GM13976 (cell line): ENCODE measurements around the gene SELE.
"Not testable (repeated sequence)": the region's sequence is repeated elsewhere in the genome, so short reads cannot be mapped to it uniquely, and the experiment has no call there.

ENCODE experiments used
- DNase-seq: peaks from one replicate; pipeline ENCODE4 v3.0.0; 2012; ENCODE audit warnings: low spot score
- CTCF ChIP-seq: IDR thresholded peaks from 2 replicates; pipeline ENCODE4 v1.5.1; 2012; ENCODE audit warnings: borderline replicate concordance, mild to moderate bottlenecking; ENCODE audit not compliant: insufficient read depth; ENCODE audit errors: extremely low read depth, missing control alignments, control extremely low read depth
- in situ Hi-C: fragments of 300-500 bp; cut with MboI; formaldehyde crosslinking; loops from one replicate; pipeline ENCODE4 v1.12.0; 2022; ENCODE audit warnings: low sequenced_read_pairs, mixed read lengths, inconsistent platforms; ENCODE audit not compliant: unreplicated experiment

SELE gene

GRCh38 chr1:169727307-169727706, 6.6 kb downstream of the SELE start:
- no peak for DNase-seq
- no peak for TF ChIP-seq CTCF
- in situ Hi-C loops, result no loop called here

GRCh38 chr1:169726851-169727250, 7.0 kb downstream of the SELE start:
- DNase-seq, result no peak
- in situ Hi-C loops, result no loop called here
- no peak for TF ChIP-seq CTCF

GRCh38 chr1:169725930-169726329, 7.9 kb downstream of the SELE start:
- in situ Hi-C loops, result no loop called here
- TF ChIP-seq CTCF, result no peak
- no peak for DNase-seq

GRCh38 chr1:169724168-169724567, 9.7 kb downstream of the SELE start:
- no peak for TF ChIP-seq CTCF
- in situ Hi-C loops, result no loop called here
- no peak for DNase-seq

- in situ Hi-C loops, result no loop called here
- TF ChIP-seq CTCF, result no peak
- no peak for DNase-seq
Measured at GRCh38 chr1:169723763-169724162, 10.1 kb downstream of the SELE start.

- no peak for TF ChIP-seq CTCF
- in situ Hi-C loops, result no loop called here
- DNase-seq, result no peak
Measured at GRCh38 chr1:169722779-169723178, 11.1 kb downstream of the SELE start.

- in situ Hi-C loops, result not testable (repeated sequence)
Measured at GRCh38 chr1:169715100-169715499, 18.8 kb downstream of the SELE start.

GRCh38 chr1:169713090-169713489, 20.8 kb downstream of the SELE start:
- DNase-seq, in situ Hi-C loops: not testable (repeated sequence)

More at GRCh38 chr1:169715100-169715499, 18.8 kb downstream of the SELE start:
- DNase-seq, result not testable (repeated sequence)
